HEK293 (cell line): ENCODE results near the gene ADAMTS13.

Experiments
- BCL11A ChIP-seq: fragments of 450-650 bp; formaldehyde crosslinking; IDR thresholded peaks from 2 replicates; pipeline ENCODE4 v1.5.1; 2016; ENCODE audit warnings: low read depth, missing biosample characterization, missing genetic modification characterization
- CTCF ChIP-seq: fragments of 450-650 bp; formaldehyde crosslinking; IDR thresholded peaks from 2 replicates; pipeline ENCODE4 v1.5.1; 2016; ENCODE audit warnings: missing biosample characterization, missing genetic modification characterization
- HIC1 ChIP-seq: fragments of 450-650 bp; formaldehyde crosslinking; IDR thresholded peaks from 2 replicates; pipeline ENCODE4 v1.5.1; 2016; ENCODE audit warnings: missing biosample characterization, missing genetic modification characterization
- KLF10 ChIP-seq: fragments of 450-650 bp; IDR thresholded peaks from 2 replicates; pipeline ENCODE4 v1.5.1; 2018; ENCODE audit warnings: missing biosample characterization, mild to moderate bottlenecking, missing genetic modification characterization
- MYNN ChIP-seq: fragments of 450-650 bp; formaldehyde crosslinking; IDR thresholded peaks from 2 replicates; pipeline ENCODE4 v1.5.1; 2016; ENCODE audit warnings: missing biosample characterization, missing genetic modification characterization, borderline replicate concordance
- PBX3 ChIP-seq: sonication (generic); formaldehyde crosslinking; IDR thresholded peaks from 2 replicates; pipeline ENCODE4 v1.8.1; 2022; ENCODE audit warnings: mild to moderate bottlenecking, moderate library complexity, missing genetic modification reagents
- PRDM10 ChIP-seq: fragments of 450-650 bp; formaldehyde crosslinking; IDR thresholded peaks from 2 replicates; pipeline ENCODE4 v1.5.1; 2016; ENCODE audit warnings: missing biosample characterization, missing genetic modification characterization
- SALL2 ChIP-seq: fragments of 450-650 bp; formaldehyde crosslinking; IDR thresholded peaks from 2 replicates; pipeline ENCODE4 v1.5.0; 2017; ENCODE audit warnings: missing biosample characterization, mild to moderate bottlenecking, missing genetic modification characterization, borderline replicate concordance
- ZBTB20 ChIP-seq: fragments of 450-650 bp; formaldehyde crosslinking; IDR thresholded peaks from 2 replicates; pipeline ENCODE4 v1.5.1; 2016; ENCODE audit warnings: missing biosample characterization, missing genetic modification characterization
- ZEB2 ChIP-seq: fragments of 450-650 bp; formaldehyde crosslinking; IDR thresholded peaks from 2 replicates; pipeline ENCODE4 v1.5.1; 2016; ENCODE audit warnings: missing biosample characterization, missing genetic modification characterization
- ZNF121 ChIP-seq: fragments of 450-650 bp; formaldehyde crosslinking; IDR thresholded peaks from 2 replicates; pipeline ENCODE4 v1.5.1; 2016; ENCODE audit warnings: missing biosample characterization, missing genetic modification characterization
- ZNF138 ChIP-seq: fragments of 450-650 bp; formaldehyde crosslinking; IDR thresholded peaks from 2 replicates; pipeline ENCODE4 v1.5.1; 2016; ENCODE audit warnings: missing biosample characterization, missing genetic modification characterization, borderline replicate concordance
- ZNF202 ChIP-seq: fragments of 450-650 bp; formaldehyde crosslinking; IDR thresholded peaks from 2 replicates; pipeline ENCODE4 v1.5.1; 2016; ENCODE audit warnings: missing biosample characterization, missing genetic modification characterization, borderline replicate concordance
- ZNF214 ChIP-seq: fragments of 450-650 bp; formaldehyde crosslinking; IDR thresholded peaks from 2 replicates; pipeline ENCODE4 v1.5.1; 2017; ENCODE audit warnings: missing biosample characterization, mild to moderate bottlenecking, missing genetic modification characterization, borderline replicate concordance
- ZNF350 ChIP-seq: fragments of 450-650 bp; formaldehyde crosslinking; IDR thresholded peaks from 2 replicates; pipeline ENCODE4 v1.5.0; 2017; ENCODE audit warnings: missing biosample characterization, mild to moderate bottlenecking, missing genetic modification characterization
- ZNF354C ChIP-seq: fragments of 450-650 bp; formaldehyde crosslinking; IDR thresholded peaks from 2 replicates; pipeline ENCODE4 v1.5.1; 2016; ENCODE audit warnings: missing biosample characterization, missing genetic modification characterization, low read depth, borderline replicate concordance
- ZNF488 ChIP-seq: fragments of 450-650 bp; formaldehyde crosslinking; IDR thresholded peaks from 2 replicates; pipeline ENCODE4 v1.5.1; 2016; ENCODE audit warnings: missing biosample characterization, missing genetic modification characterization
- ZNF510 ChIP-seq: fragments of 450-650 bp; formaldehyde crosslinking; IDR thresholded peaks from 2 replicates; pipeline ENCODE4 v1.5.1; 2018; ENCODE audit warnings: mild to moderate bottlenecking, missing genetic modification characterization, missing biosample characterization; ENCODE audit not compliant: insufficient replicate concordance
- ZNF518A ChIP-seq: fragments of 450-650 bp; formaldehyde crosslinking; conservative IDR thresholded peaks from 2 replicates; pipeline ENCODE4 v1.5.1; 2016; ENCODE audit warnings: low read depth, missing biosample characterization, missing genetic modification characterization
- ZNF521 ChIP-seq: fragments of 450-650 bp; formaldehyde crosslinking; IDR thresholded peaks from 2 replicates; pipeline ENCODE4 v1.5.1; 2017; ENCODE audit warnings: missing biosample characterization, mild to moderate bottlenecking, missing genetic modification characterization
- ZNF571 ChIP-seq: fragments of 450-650 bp; formaldehyde crosslinking; IDR thresholded peaks from 2 replicates; pipeline ENCODE4 v1.5.0; 2017; ENCODE audit warnings: missing biosample characterization, missing genetic modification characterization
- ZNF664 ChIP-seq: fragments of 450-650 bp; formaldehyde crosslinking; IDR thresholded peaks from 2 replicates; pipeline ENCODE4 v1.5.1; 2016; ENCODE audit warnings: missing biosample characterization, missing genetic modification characterization
- ZNF704 ChIP-seq: fragments of 450-650 bp; formaldehyde crosslinking; IDR thresholded peaks from 2 replicates; pipeline ENCODE4 v1.5.1; 2016; ENCODE audit warnings: missing biosample characterization, missing genetic modification characterization
- ZNF76 ChIP-seq: fragments of 450-650 bp; formaldehyde crosslinking; IDR thresholded peaks from 2 replicates; pipeline ENCODE4; 2016; ENCODE audit warnings: low read depth, missing biosample characterization, missing genetic modification characterization, borderline replicate concordance

The ADAMTS13 gene

GRCh38 chr9:133383438-133383837, 38.7 kb upstream of the ADAMTS13 start (continued):
- TF ChIP-seq CTCF (tag by site-specific recombination) (no peak), ZNF202 (tag by site-specific recombination) (no peak), ZNF521 (tag by site-specific recombination) (peak; percentile 81; the same call in 1 of the 2 replicates), PRDM10 (tag by site-specific recombination) (no peak), ZBTB20 (tag by site-specific recombination) (no peak), ZNF214 (tag by site-specific recombination) (no peak), ZNF571 (tag by site-specific recombination) (no peak), ZNF518A (tag by site-specific recombination) (no peak), KLF10 (tag by site-specific recombination) (no peak), ZNF354C (no peak), HIC1 (tag by site-specific recombination) (0 out of 2 replicates have a peak, but pooled peaks have one; percentile 24), ZNF76 (tag by site-specific recombination) (no peak), ZEB2 (tag by site-specific recombination) (no peak), MYNN (tag by site-specific recombination) (no peak), ZNF350 (tag by site-specific recombination) (no peak), ZNF488 (tag by site-specific recombination) (no peak), ZNF121 (tag by site-specific recombination) (no peak), ZNF704 (no peak), PBX3 (CRISPR knock-in tag) (no peak), BCL11A (tag by site-specific recombination) (no peak), ZNF664 (tag by site-specific recombination) (no peak), SALL2 (peak; percentile 82; the same call in 1 of the 2 replicates), ZNF138 (tag by site-specific recombination) (no peak), ZNF510 (tag by site-specific recombination) (no peak)
